Medulla oblongata (tissue), 1 donor: ENCODE data around the gene KIRREL3.
A peak's percentile ranks its signal among the peaks of the same experiment; 100 is the strongest.

Experiments
- DNase-seq: peaks from one replicate; pipeline ENCODE4 v3.0.0-alpha.2; 2015; ENCODE audit errors: extremely low spot score

The KIRREL3 gene

GRCh38 chr11:126997196-126997595, 3.4 kb downstream of the KIRREL3 start:
- DNase-seq: no peak

GRCh38 chr11:126996036-126996804, 4.3 kb downstream of the KIRREL3 start:
- DNase-seq: no peak

- DNase-seq: no peak
These were observed 7.0 kb downstream of the KIRREL3 start for GRCh38 chr11:126993599-126993998.

- no peak for DNase-seq
These were observed 7.8 kb downstream of the KIRREL3 start for GRCh38 chr11:126992804-126993111.

GRCh38 chr11:126992065-126992803, 8.3 kb downstream of the KIRREL3 start:
- no peak for DNase-seq

GRCh38 chr11:126991596-126991995, 9.0 kb downstream of the KIRREL3 start:
- no peak for DNase-seq

- DNase-seq: no peak
These were observed 9.7 kb downstream of the KIRREL3 start for GRCh38 chr11:126990716-126991480.

- peak; percentile 85 for DNase-seq
These were observed 10.4 kb downstream of the KIRREL3 start for GRCh38 chr11:126989942-126990715.

GRCh38 chr11:126988655-126989054, 11.9 kb downstream of the KIRREL3 start:
- DNase-seq: no peak

GRCh38 chr11:126981635-126982034, 18.9 kb downstream of the KIRREL3 start:
- DNase-seq: no peak

GRCh38 chr11:126978911-126979310, 21.7 kb downstream of the KIRREL3 start:
- peak; percentile 92 for DNase-seq

GRCh38 chr11:126978165-126978564, 22.4 kb downstream of the KIRREL3 start:
- DNase-seq: no peak

GRCh38 chr11:126973051-126973450, 27.5 kb downstream of the KIRREL3 start:
- DNase-seq: no peak

GRCh38 chr11:126971305-126971704, 29.3 kb downstream of the KIRREL3 start:
- no peak for DNase-seq

GRCh38 chr11:126969865-126970479, 30.6 kb downstream of the KIRREL3 start:
- DNase-seq: peak; percentile 68

- DNase-seq: no peak
These were observed 31.7 kb downstream of the KIRREL3 start for GRCh38 chr11:126968915-126969314.

GRCh38 chr11:126965331-126965730, 35.2 kb downstream of the KIRREL3 start:
- DNase-seq: no peak

GRCh38 chr11:126963603-126964363, 36.8 kb downstream of the KIRREL3 start:
- no peak for DNase-seq

- DNase-seq: no peak
These were observed 37.5 kb downstream of the KIRREL3 start for GRCh38 chr11:126963115-126963514.

GRCh38 chr11:126959700-126960099, 40.9 kb downstream of the KIRREL3 start:
- DNase-seq: no peak

GRCh38 chr11:126956635-126957034, 43.9 kb downstream of the KIRREL3 start:
- no peak for DNase-seq
